ENCODE measurements around the gene TGM2. TPM values are rescaled to one million over a fixed set of nuclear protein-coding genes. Genes with fewer than 3 reads are reported as not detected.

The TGM2 gene
- total and polyA plus RNA-seq, 2 donors (not counting 3 experiments of a cell fraction or from before 2014, with no cell fraction given): 861 to 868 TPM

GRCh38 chr20:38092260-38092857, 72.7 kb downstream of the TGM2 start:
- ChIA-PET CTCF (interaction anchor here (0.7 to 4.2 kb wide), 5 partner anchors 9 to 1841 kb away, joined by 3 to 20 read pairs (median 4); no protein-coding TSS in a partner anchor), POLR2A (no interaction called here)
- no peak overlapping the region for H2AFZ ChIP-seq (ENCODE audit: low read depth, low read length)
- H3K9me1 ChIP-seq (replicated peaks; ENCODE audit: control insufficient read depth, extremely low read depth, insufficient read depth, low read length): no peaks in the 10 kb centered on the region
- FAIRE-seq (peak; percentile 48), DNase-seq (ENCODE audit: low read depth, low spot score) (no peak)
- dilution Hi-C loops (cut with MboI; ENCODE audit: extremely low pct_ligation_motif_present, low sequenced_read_pairs) (no loop called here), intact Hi-C loops (cut with micrococcal nuclease) (no loop called here)
- H3K27ac ChIP-seq (ENCODE audit: insufficient read depth, low read depth, low read length): no peak overlapping the region
- no peak overlapping the region for H3K4me3 ChIP-seq (replicated peaks in 1 of 3; ENCODE audit: insufficient read depth in 1 of 3, low read depth in 1 of 3, low read length in 3 of 3)
- H3K9me3 ChIP-seq (replicated peaks; ENCODE audit: control insufficient read depth, insufficient read depth, low read length): no peaks in the 10 kb centered on the region
- H4K20me1 ChIP-seq (replicated peaks; ENCODE audit: control insufficient read depth, extremely low read depth, insufficient read depth, low read length): no peaks in the 10 kb centered on the region
- no peaks in the 10 kb centered on the region for H3K79me2 ChIP-seq (ENCODE audit: control insufficient read depth, insufficient read depth, low read length)
- peaks cover 0 to 2% of the 10 kb centered on the region in 2 experiments for H3K36me3 ChIP-seq (ENCODE audit: control insufficient read depth in 2 of 2, extremely low read depth in 1 of 2, insufficient read depth in 2 of 2, low read length in 2 of 2)
- H3K4me1 ChIP-seq (ENCODE audit: control insufficient read depth, extremely low read depth, insufficient read depth, low read length): peaks cover 24% of the 10 kb centered on the region
- TF ChIP-seq EZH2 (IDR thresholded peaks at IDR 0.05; ENCODE audit: borderline replicate concordance, low read depth, low read length, severe bottlenecking): no peak
- TF ChIP-seq CTCF (IDR thresholded peaks at IDR 0.05; ENCODE audit: extremely low read depth in 1 of 2, insufficient read depth in 1 of 2, low read depth in 1 of 2, low read length in 2 of 2): no peak
- no peak for TF ChIP-seq MAX (IDR thresholded peaks at IDR 0.05; ENCODE audit: insufficient read depth, insufficient read length)
- TF ChIP-seq FOS (IDR thresholded peaks at IDR 0.05; ENCODE audit: borderline replicate concordance, insufficient read depth, low read length): no peak
- TF ChIP-seq POLR2A (IDR thresholded peaks at IDR 0.05; ENCODE audit: low read depth, low read length): no peak
- TF ChIP-seq GATA2 (IDR thresholded peaks at IDR 0.05; ENCODE audit: insufficient read depth, insufficient read length, low read depth, low read length): no peak
- no peak for TF ChIP-seq JUN (IDR thresholded peaks at IDR 0.05; ENCODE audit: borderline replicate concordance, insufficient read depth, insufficient read length, low read depth)
- no peak for TF ChIP-seq MYC (IDR thresholded peaks at IDR 0.05; ENCODE audit: low read depth, low read length)
- TF ChIP-seq POLR2AphosphoS5 (IDR thresholded peaks at IDR 0.05; ENCODE audit: insufficient read depth, low read depth, low read length): no peak
- H3K27me3 ChIP-seq (ENCODE audit: control insufficient read depth in 2 of 2, insufficient read depth in 2 of 2, low read length in 2 of 2): no peaks in the 10 kb centered on the region
- H3K4me2 ChIP-seq (ENCODE audit: insufficient read depth, low read length): no peak overlapping the region
- no peak overlapping the region for H3K9ac ChIP-seq (replicated peaks; ENCODE audit: extremely low read depth, insufficient read depth, low read length)
- no TSS peak for BruUV-seq (replicated peaks)
